OCI-LY7 (cell line): ENCODE data around the gene PRG3. TPM values are rescaled to one million over a fixed set of nuclear protein-coding genes. Genes with fewer than 3 reads are reported as not detected.

Experiments used
- BruUV-seq: library from RNA; stranded (reverse); fragments of 400-500 nt; replicated peaks from 2 replicates; lab custom pipeline; 2021; lab: Mats Ljungman, UMichigan
- CTCF ChIA-PET: fragments of 300-600 bp; sonication (Branson Sonifier 250); formaldehyde crosslinking; loops from one replicate; lab custom pipeline; 2022; ENCODE audit warnings: antibody characterized with exemption; ENCODE audit not compliant: unreplicated experiment; lab: Charles Lee
- POLR2A ChIA-PET: fragments of 300-600 bp; sonication (Branson Sonifier 250); formaldehyde crosslinking; loops from one replicate; lab custom pipeline; 2022; ENCODE audit warnings: antibody characterized with exemption; lab: Charles Lee
- DNase-seq: peaks from one replicate; pipeline ENCODE4 v3.0.0-alpha.2; 2015; ENCODE audit warnings: low spot score
- H2AFZ ChIP-seq: fragments of 200-600 bp; sonication (generic), shearing (Covaris generic); 2 replicates; pipeline ENCODE4 v1.6.1; 2014; ENCODE audit warnings: mild to moderate bottlenecking, antibody characterized with exemption, low read length, moderate library complexity
- H3K27ac ChIP-seq: fragments of 200-600 bp; sonication (generic); 2 replicates; pipeline ENCODE4 v1.5.1; 2014; ENCODE audit warnings: mixed run types, low read depth, mild to moderate bottlenecking, moderate library complexity, low read length, inconsistent platforms; ENCODE audit not compliant: poor library complexity, severe bottlenecking
- H3K36me3 ChIP-seq: fragments of 200-600 bp; sonication (generic); 2 replicates; pipeline ENCODE4 v1.6.1; 2014; ENCODE audit warnings: mild to moderate bottlenecking, antibody characterized with exemption, low read length, moderate library complexity, mixed read lengths; ENCODE audit not compliant: insufficient read depth
- H3K4me1 ChIP-seq: fragments of 200-600 bp; sonication (generic); 2 replicates; pipeline ENCODE4 v1.5.1; 2014; ENCODE audit warnings: mild to moderate bottlenecking, low read length; ENCODE audit not compliant: insufficient read depth, poor library complexity, severe bottlenecking
- H3K4me2 ChIP-seq: fragments of 200-600 bp; sonication (generic); 2 replicates; pipeline ENCODE4 v1.6.1; 2014; ENCODE audit warnings: mild to moderate bottlenecking, low read length
- H3K4me3 ChIP-seq: fragments of 200-600 bp; sonication (generic); 2 replicates; pipeline ENCODE4 v1.5.1; 2014; ENCODE audit warnings: mild to moderate bottlenecking, low read depth, low read length; ENCODE audit not compliant: poor library complexity, severe bottlenecking
- H3K79me2 ChIP-seq: fragments of 200-600 bp; sonication (generic); 2 replicates; pipeline ENCODE4 v1.6.1; 2016; ENCODE audit warnings: low read depth, mild to moderate bottlenecking, low read length, moderate library complexity, mixed read lengths; ENCODE audit not compliant: insufficient read depth
- H3K9me2 ChIP-seq: fragments of 200-600 bp; sonication (generic); 2 replicates; pipeline ENCODE4 v1.6.1; 2016; ENCODE audit warnings: mild to moderate bottlenecking, low read length, mixed read lengths; ENCODE audit not compliant: insufficient read depth
- H3K9me3 ChIP-seq: fragments of 200-600 bp; sonication (generic); 2 replicates; pipeline ENCODE4 v1.6.1; 2014; ENCODE audit warnings: mild to moderate bottlenecking, mixed run types, low read length, mixed read lengths
- H4K20me1 ChIP-seq: fragments of 200-600 bp; sonication (generic); 2 replicates; pipeline ENCODE4 v1.6.1; 2014; ENCODE audit warnings: mild to moderate bottlenecking, antibody characterized with exemption, low read length, moderate library complexity, mixed read lengths; ENCODE audit not compliant: insufficient read depth
- CTCF ChIP-seq: fragments of 200-600 bp; sonication (generic); conservative IDR thresholded peaks from 2 replicates; pipeline ENCODE4 v1.5.1; 2014; ENCODE audit warnings: mild to moderate bottlenecking, antibody characterized with exemption, low read length, moderate library complexity, mixed read lengths
- EZH2phosphoT487 ChIP-seq: fragments of 200-600 bp; sonication (generic); IDR thresholded peaks from 2 replicates; pipeline ENCODE4 v1.6.1; 2018; ENCODE audit warnings: low read depth, borderline replicate concordance, mild to moderate bottlenecking, mixed run types, antibody characterized with exemption, low read length, moderate library complexity, mixed read lengths
- intact Hi-C: fragments of 100-400 bp; cut with micrococcal nuclease; formaldehyde crosslinking; loops from one replicate; pipeline ENCODE4 v1.10.0; 2022; ENCODE audit not compliant: unreplicated experiment
- total RNA-seq, 2 experiments: library from RNA; depleted of rRNA in 1 of 2; stranded (reverse); fragments of >200 nt in 1 of 2; shearing (Covaris generic) in 1 of 2; gene quantifications; 2 replicates each; pipeline ENCODE4 v1.2.3, GENCODE V29; 2014 to 2022

Gene PRG3
- total RNA-seq, 2 experiments from 2014 or later: not detected

- Histone ChIP-seq H3K27ac (no peak within 1 kb of the TSS), H3K36me3 (no peaks in the 10 kb centered on the region), H3K4me2 (no peak within 1 kb of the TSS), H3K9me3 (no peaks in the 10 kb centered on the region), H4K20me1 (no peaks in the 10 kb centered on the region), H3K79me2 (no peaks in the 10 kb centered on the region), H3K9me2 (no peaks in the 10 kb centered on the region), H3K4me1 (no peaks in the 10 kb centered on the region), H3K4me3 (no peak within 1 kb of the TSS), H2AFZ (no peak within 1 kb of the TSS)
- ChIA-PET CTCF (no interaction called here), POLR2A (no interaction called here)
- intact Hi-C loops: no loop called here
- no peak for TF ChIP-seq CTCF
- no peak for TF ChIP-seq EZH2phosphoT487
- no TSS peak for BruUV-seq
- no peak for DNase-seq
Measured at GRCh38 chr11:57390535-57390934, 9.6 kb upstream of the PRG3 start, which contains the start of gene PRG2. TSS of gene PRG2 (minus strand) at chr11:57390650. CDS start at chr11:57389944, 706 bp downstream.

- Histone ChIP-seq H3K4me1 (no peaks in the 10 kb centered on the region), H4K20me1 (no peaks in the 10 kb centered on the region), H2AFZ (no peak overlapping the region), H3K9me2 (no peaks in the 10 kb centered on the region), H3K4me3 (no peak overlapping the region), H3K4me2 (no peak overlapping the region), H3K27ac (no peak overlapping the region), H3K79me2 (no peaks in the 10 kb centered on the region), H3K9me3 (no peaks in the 10 kb centered on the region), H3K36me3 (no peaks in the 10 kb centered on the region)
- CTCF ChIA-PET: no interaction called here
- intact Hi-C loops: no loop called here
- DNase-seq: no peak
- TF ChIP-seq CTCF: no peak
- no peak for TF ChIP-seq EZH2phosphoT487
- BruUV-seq: no TSS peak
- POLR2A ChIA-PET: no interaction called here
Measured at GRCh38 chr11:57387289-57388030, 6.5 kb upstream of the PRG3 start.
